Activated T-cell treated with anti-CD3 and anti-CD28 coated beads for 1 hour (primary cell): Measurements from ENCODE around the gene PLXNA3.
A peak's percentile ranks its signal among the peaks of the same experiment; 100 is the strongest.

ENCODE experiments used
- DNase-seq: peaks from one replicate; pipeline ENCODE4 v3.0.0-alpha.2; 2020; ENCODE audit warnings: low read depth

PLXNA3 gene

GRCh38 chrX:154435171-154435733 lies 22.8 kb upstream of the PLXNA3 start:
- DNase-seq: no peak

- DNase-seq: peak; percentile 19
Measured at GRCh38 chrX:154436374-154436982, 21.6 kb upstream of the PLXNA3 start.

- peak; percentile 47 for DNase-seq
Measured at GRCh38 chrX:154436983-154437752, 20.9 kb upstream of the PLXNA3 start, which contains the start of gene GDI1. Gene GDI1, plus strand, starts transcription at chrX:154437154. Its CDS starts 101 bp downstream, at chrX:154437255.

GRCh38 chrX:154437971-154438893 lies 19.8 kb upstream of the PLXNA3 start:
- DNase-seq: no peak

GRCh38 chrX:154439841-154440240 lies 18.2 kb upstream of the PLXNA3 start:
- DNase-seq: no peak

- DNase-seq: no peak
Measured at GRCh38 chrX:154440623-154441357, 17.3 kb upstream of the PLXNA3 start.

GRCh38 chrX:154441564-154441963 lies 16.5 kb upstream of the PLXNA3 start:
- DNase-seq: no peak

- DNase-seq: no peak
Measured at GRCh38 chrX:154441984-154442707, 15.9 kb upstream of the PLXNA3 start.

GRCh38 chrX:154443479-154443910 lies 14.6 kb upstream of the PLXNA3 start:
- no peak for DNase-seq

GRCh38 chrX:154443992-154444754 lies 13.9 kb upstream of the PLXNA3 start, which contains the start of gene FAM50A:
Gene FAM50A, plus strand, starts transcription at chrX:154444141. Its CDS starts 95 bp downstream, at chrX:154444236.
- DNase-seq: peak; percentile 53

GRCh38 chrX:154444755-154445246 lies 13.3 kb upstream of the PLXNA3 start:
- DNase-seq: no peak

GRCh38 chrX:154445776-154446175 lies 12.3 kb upstream of the PLXNA3 start:
- no peak for DNase-seq

- no peak for DNase-seq
Measured at GRCh38 chrX:154446430-154446829, 11.7 kb upstream of the PLXNA3 start.

GRCh38 chrX:154448484-154448883 lies 9.6 kb upstream of the PLXNA3 start:
- no peak for DNase-seq

GRCh38 chrX:154449618-154450017 lies 8.5 kb upstream of the PLXNA3 start:
- no peak for DNase-seq

GRCh38 chrX:154450312-154450711 lies 7.8 kb upstream of the PLXNA3 start:
- no peak for DNase-seq

- no peak for DNase-seq
Measured at GRCh38 chrX:154452823-154453222, 5.3 kb upstream of the PLXNA3 start.

- DNase-seq: peak; percentile 51
Measured at GRCh38 chrX:154457491-154458115, 478 bp upstream of the PLXNA3 start.
